GM12878 (cell line): ENCODE data around the gene CUEDC1. TPM values are rescaled to one million over a fixed set of nuclear protein-coding genes. Genes with fewer than 3 reads are reported as not detected.

Experiments used
- ATAC-seq: fragments of 200-7000 bp; cut with Tn5 transposase; 3 replicates; pipeline ENCODE4 v1.9.1; 2020; ENCODE audit warnings: mild to moderate bottlenecking, moderate library complexity
- BruUV-seq: library from RNA; stranded (reverse); fragments of 400-500 nt; replicated peaks from 2 replicates; lab custom pipeline; 2021; lab: Mats Ljungman, UMichigan
- CTCF ChIA-PET: fragments of 300-600 bp; sonication (Branson Sonifier 250); formaldehyde crosslinking; extraction: SDS; loops from one replicate; lab custom pipeline; 2021; ENCODE audit warnings: inconsistent platforms; lab: Yijun Ruan, JAX
- POLR2A ChIA-PET: fragments of 350-600 bp; formaldehyde crosslinking; extraction: SDS; loops from one replicate; lab custom pipeline; 2021; ENCODE audit warnings: inconsistent platforms; lab: Charles Lee
- RAD21 ChIA-PET: fragments of 300-600 bp; sonication (Branson Sonifier 250); formaldehyde crosslinking; loops from one replicate; lab custom pipeline; 2023; ENCODE audit warnings: antibody characterized with exemption; ENCODE audit not compliant: unreplicated experiment; lab: Charles Lee
- SMC1A ChIA-PET: fragments of 300-600 bp; sonication (Branson Sonifier 250); formaldehyde crosslinking; loops from one replicate; lab custom pipeline; 2023; ENCODE audit not compliant: unreplicated experiment, uncharacterized antibody; lab: Charles Lee
- DNase-seq: peaks from one replicate; pipeline ENCODE4 v3.0.0-alpha.2; 2011; ENCODE audit warnings: low read depth, low spot score
- FAIRE-seq: peaks from 3 replicates; lab custom pipeline; 2011; peaks lifted over from hg19 to GRCh38; lab: Jason Lieb, UNC
- H2AFZ ChIP-seq: 2 replicates; pipeline ENCODE4 v1.6.0; 2011; ENCODE audit warnings: low read depth, low read length, control low read depth; ENCODE audit not compliant: control insufficient read depth
- H3K27ac ChIP-seq: 2 replicates; pipeline ENCODE4 v1.5.1; 2011; ENCODE audit warnings: control low read depth; ENCODE audit not compliant: control insufficient read depth, insufficient read depth
- H3K27me3 ChIP-seq, 2 experiments: replicated peaks in 1 of 2; 2 replicates each; pipeline versions ENCODE4 v1.6.0 to v1.6.1; 2011; ENCODE audit warnings: low read length in 1 of 2; ENCODE audit not compliant: control insufficient read depth in 2 of 2, insufficient read depth in 2 of 2
- H3K36me3 ChIP-seq, 2 experiments: 2 replicates each; pipeline ENCODE4 v1.5.1; 2011; ENCODE audit warnings: low read length in 1 of 2; ENCODE audit not compliant: control insufficient read depth in 2 of 2, insufficient read depth in 2 of 2
- H3K4me1 ChIP-seq: 2 replicates; pipeline ENCODE4 v1.6.1; 2011; ENCODE audit warnings: mild to moderate bottlenecking, low read length, moderate library complexity, mixed read lengths; ENCODE audit not compliant: control insufficient read depth, insufficient read depth
- H3K4me2 ChIP-seq: 2 replicates; pipeline ENCODE4 v1.6.0; 2011; ENCODE audit warnings: control low read depth; ENCODE audit not compliant: control insufficient read depth, insufficient read depth
- H3K4me3 ChIP-seq: fragments of 200-600 bp; sonication (generic); 2 replicates; pipeline ENCODE4 v1.5.1; 2016
- H3K79me2 ChIP-seq: 2 replicates; pipeline ENCODE4 v1.6.0; 2011; ENCODE audit warnings: low read length; ENCODE audit not compliant: control insufficient read depth, insufficient read depth
- H3K9ac ChIP-seq: 2 replicates; pipeline ENCODE4 v1.8.0; 2011; ENCODE audit warnings: low read length, control low read depth, mixed read lengths; ENCODE audit not compliant: control insufficient read depth, insufficient read depth
- H3K9me3 ChIP-seq: replicated peaks from 3 replicates; pipeline ENCODE4 v1.5.1; 2011; ENCODE audit warnings: mild to moderate bottlenecking, low read length; ENCODE audit not compliant: control insufficient read depth, insufficient read depth
- H4K20me1 ChIP-seq: 2 replicates; pipeline ENCODE4 v1.6.0; 2011; ENCODE audit not compliant: control insufficient read depth, insufficient read depth
- ATF7 ChIP-seq: fragments of 450-650 bp; IDR thresholded peaks from 2 replicates; pipeline ENCODE4 v1.6.1; 2016; ENCODE audit warnings: low read depth, mild to moderate bottlenecking
- BACH1 ChIP-seq: fragments of 450-650 bp; IDR thresholded peaks from 2 replicates; pipeline ENCODE4 v1.6.1; 2017; ENCODE audit warnings: mild to moderate bottlenecking, borderline replicate concordance
- CHD2 ChIP-seq: IDR thresholded peaks from 2 replicates; pipeline ENCODE4 v1.6.1; 2011; ENCODE audit warnings: low read depth, low read length, improper control_type of control experiment, borderline replicate concordance
- ETV6 ChIP-seq, 2 experiments: fragments of 450-650 bp in 1 of 2; IDR thresholded peaks in 1 of 2; conservative IDR thresholded peaks in 1 of 2; 2 replicates each; pipeline ENCODE4 v1.6.1; 2014; ENCODE audit warnings: antibody characterized with exemption in 1 of 2, borderline replicate concordance in 1 of 2, low read depth in 1 of 2, mild to moderate bottlenecking in 1 of 2, moderate library complexity in 1 of 2
- GABPA ChIP-seq: IDR thresholded peaks from 2 replicates; pipeline ENCODE4 v1.6.1; 2014; ENCODE audit warnings: antibody characterized with exemption, low read depth, mild to moderate bottlenecking, inconsistent platforms
- IKZF2 ChIP-seq, 2 experiments: fragments of 450-650 bp; IDR thresholded peaks; 2 replicates each; pipeline ENCODE4 v1.6.1; 2017; ENCODE audit warnings: mild to moderate bottlenecking in 2 of 2, moderate library complexity in 2 of 2
- IRF3 ChIP-seq: fragments of 450-650 bp; IDR thresholded peaks from 2 replicates; pipeline ENCODE4 v1.6.1; 2014; ENCODE audit warnings: mild to moderate bottlenecking
- NR2F1 ChIP-seq: fragments of 450-650 bp; conservative IDR thresholded peaks from 2 replicates; pipeline ENCODE4 v1.6.1; 2017; ENCODE audit warnings: mild to moderate bottlenecking
- PBX3 ChIP-seq: IDR thresholded peaks from 2 replicates; pipeline ENCODE4 v1.6.1; 2011; ENCODE audit warnings: mild to moderate bottlenecking, low read depth, low read length, moderate library complexity; ENCODE audit not compliant: insufficient replicate concordance
- POLR2AphosphoS2 ChIP-seq: IDR thresholded peaks from 2 replicates; pipeline ENCODE4 v1.6.1; 2011; ENCODE audit warnings: low read depth, mild to moderate bottlenecking, low read length, improper control_type of control experiment, moderate library complexity
- POLR2AphosphoS5 ChIP-seq: IDR thresholded peaks from 2 replicates; pipeline ENCODE4 v1.6.1; 2011; ENCODE audit warnings: mild to moderate bottlenecking, low read length, inconsistent platforms
- SMAD1 ChIP-seq: fragments of 450-650 bp; IDR thresholded peaks from 2 replicates; pipeline ENCODE4 v1.6.1; 2018; ENCODE audit warnings: mild to moderate bottlenecking, low read depth; ENCODE audit not compliant: partially characterized antibody
- SRF ChIP-seq, 2 experiments: IDR thresholded peaks; 2 replicates each; pipeline ENCODE4 v1.6.1; 2011; ENCODE audit warnings: low read depth in 2 of 2, low read length in 2 of 2, mild to moderate bottlenecking in 1 of 2, moderate library complexity in 1 of 2
- TARDBP ChIP-seq: IDR thresholded peaks from 2 replicates; pipeline ENCODE4 v1.6.1; 2016; ENCODE audit warnings: borderline replicate concordance
- WRNIP1 ChIP-seq: IDR thresholded peaks from 2 replicates; pipeline ENCODE4 v1.6.1; 2011; ENCODE audit warnings: low read depth, low read length, improper control_type of control experiment, borderline replicate concordance
- ZBTB11 ChIP-seq: fragments of 450-650 bp; formaldehyde crosslinking; IDR thresholded peaks from 2 replicates; pipeline ENCODE4 v1.5.0; 2022; ENCODE audit warnings: mild to moderate bottlenecking, missing genetic modification characterization
- WGBS: methylation state at CpG from one replicate; pipeline ENCODE4 v1.1.6; 2016; ENCODE audit warnings: low lambda C conversion rate; ENCODE audit not compliant: insufficient replicate concordance, insufficient coverage; ENCODE audit errors: missing lambda C conversion rate; 5-methylcytosine and 5-hydroxymethylcytosine counted together
- in situ Hi-C: fragments of 300-500 bp; cut with MboI; formaldehyde crosslinking; loops from 9 replicates; pipeline ENCODE4 v1.14.3; 2018; ENCODE audit warnings: mixed read lengths
- intact Hi-C: fragments of 100-400 bp; cut with micrococcal nuclease; formaldehyde crosslinking; loops from one replicate; pipeline ENCODE4 v1.14.2; 2022; ENCODE audit not compliant: unreplicated experiment
- polyA plus RNA-seq, 11 experiments: library from polyadenylated mRNA; depleted of rRNA in 4 of 11; unstranded in 6 of 11; stranded (reverse) in 5 of 11; fragments of >200 nt; fragmentation: Nextera tagmentation in 4 of 11; fragmentation: Illumina TruSeq in 1 of 11; extraction: Ambion mirVana in 4 of 11; extraction: Trizol in 1 of 11; gene quantifications; 1 replicate in 1 of 11; 2 replicates in 10 of 11; pipeline versions ENCODE4 v1.2.1 to v1.2.3, GENCODE V29; 2011 to 2016; ENCODE audit warnings: inconsistent platforms in 2 of 11, missing spikeins in 2 of 11, low read depth in 1 of 11
- total RNA-seq, 4 experiments: library from RNA; depleted of rRNA in 3 of 4; stranded (reverse); fragments of >200 nt in 3 of 4; fragmentation: Illumina TruSeq in 1 of 4; extraction: Trizol in 1 of 4; gene quantifications; 2 replicates each; pipeline versions ENCODE4 v1.2.1 to v1.2.3, GENCODE V29; 2013 to 2021

Gene CUEDC1
- total and polyA plus RNA-seq, 10 of the 15 experiments (the other 5 are each of a cell fraction or from before 2014, with no cell fraction given) = 0.24 to 7.4 (median 1.8) TPM

GRCh38 chr17:58001461-58002124, 46.4 kb upstream of the CUEDC1 start:
- peaks cover 55% of the 10 kb centered on the region for H3K79me2 ChIP-seq
- peak overlapping the region; percentile 53 for H3K4me2 ChIP-seq
- TF ChIP-seq CHD2 = no peak
- no peak for TF ChIP-seq GABPA
- no peak for TF ChIP-seq WRNIP1
- peak; percentile 79 for TF ChIP-seq POLR2AphosphoS2
- TF ChIP-seq IKZF2 (IDR thresholded peaks at IDR 0.05) = no peak
- TF ChIP-seq BACH1 = 0 out of 2 replicates have a peak, but pooled peaks have one; percentile 39
- TF ChIP-seq SMAD1 = no peak
- no peak for TF ChIP-seq PBX3
- TF ChIP-seq NR2F1 = no peak
- no peak for TF ChIP-seq ZBTB11 (CRISPR knock-in tag)
- TF ChIP-seq SRF (IDR thresholded peaks at IDR 0.05; ENCODE audit: low read depth in 2 of 2, low read length in 2 of 2) = no peak
- TF ChIP-seq ATF7 = no peak
- TF ChIP-seq TARDBP = no peak
- TF ChIP-seq POLR2AphosphoS5 = 0 out of 2 replicates have a peak, but pooled peaks have one; percentile 5
- TF ChIP-seq IRF3 = no peak
- no peak for TF ChIP-seq ETV6 (conservative IDR thresholded peaks at IDR 0.05 in 1 of 2, IDR thresholded peaks at IDR 0.05 in 1 of 2; ENCODE audit: borderline replicate concordance in 1 of 2, low read depth in 1 of 2)

More at GRCh38 chr17:58001461-58002124, 46.4 kb upstream of the CUEDC1 start:
- no peak for DNase-seq
- ChIA-PET CTCF (interaction anchor here (1.1 to 19.6 kb wide), 15 partner anchors 8 to 168 kb away, joined by 3 to 708 read pairs (median 50); partner anchors contain the start of genes MRPS23 and VEZF1), SMC1A (interaction anchor here (0.9 to 12.0 kb wide), 14 partner anchors 8 to 152 kb away, joined by 3 to 341 read pairs (median 9); partner anchors contain the start of genes MRPS23 and VEZF1), RAD21 (interaction anchor here (0.6 to 12.2 kb wide), 9 partner anchors 10 to 151 kb away, joined by 3 to 239 read pairs (median 12); partner anchors contain the start of genes MRPS23 and VEZF1), POLR2A (interaction anchor here (1.1 kb wide), 1 partner anchor 53 kb away, joined by 3 read pairs; no protein-coding TSS in a partner anchor)
- Histone ChIP-seq H4K20me1 (peaks cover 2% of the 10 kb centered on the region; the same call in 1 of the 2 replicates), H2AFZ (no peak overlapping the region), H3K27me3 (no peaks in the 10 kb centered on the region), H3K27ac (no peak overlapping the region), H3K4me1 (peaks cover 13% of the 10 kb centered on the region; the same call in 1 of the 2 replicates), H3K9ac (no peak overlapping the region), H3K4me3 (peak overlapping the region; percentile 98; the same call in 1 of the 2 replicates), H3K36me3 (peaks cover 1 to 48% of the 10 kb centered on the region in 2 experiments; a peak in 3 of 4 replicates), H3K9me3 (no peaks in the 10 kb centered on the region)
- no peak for FAIRE-seq
- 4% methylated on average over 1 of the region's 1 CpG for WGBS
- intact Hi-C loops = no loop called here
- ATAC-seq = no peak
- no TSS peak for BruUV-seq
- in situ Hi-C loops = no loop called here
